HepG2 (cell line): ENCODE data around the gene RAB35. TPM values are rescaled to one million over a fixed set of nuclear protein-coding genes. Genes with fewer than 3 reads are reported as not detected.
A peak's percentile ranks its signal among the peaks of the same experiment; 100 is the strongest.

Source experiments
- FOSL1 ChIP-seq: sonication (generic); formaldehyde crosslinking; IDR thresholded peaks from 2 replicates; pipeline ENCODE4 v1.9.0; 2021; ENCODE audit warnings: missing genetic modification reagents, borderline replicate concordance
- KLF6 ChIP-seq: IDR thresholded peaks from 2 replicates; pipeline ENCODE4 v1.8.0; 2016; ENCODE audit warnings: missing biosample characterization, missing genetic modification reagents
- PCBP1 ChIP-seq: fragments of 200-400 bp; formaldehyde crosslinking; IDR thresholded peaks from 2 replicates; pipeline ENCODE4 v1.6.1; 2017; ENCODE audit warnings: mild to moderate bottlenecking, low read depth, low read length, borderline replicate concordance
- PHF20 ChIP-seq: sonication (generic); formaldehyde crosslinking; IDR thresholded peaks from 2 replicates; pipeline ENCODE4 v1.5.0; 2020; ENCODE audit warnings: mild to moderate bottlenecking, missing genetic modification reagents
- POGZ ChIP-seq: sonication (generic); formaldehyde crosslinking; IDR thresholded peaks from 2 replicates; pipeline ENCODE4 v1.4.0; 2020; ENCODE audit warnings: mild to moderate bottlenecking, missing genetic modification reagents
- POLR2AphosphoS2 ChIP-seq: IDR thresholded peaks from 2 replicates; pipeline ENCODE4 v1.6.1; 2011; ENCODE audit warnings: low read depth, low read length, improper control_type of control experiment
- SUZ12 ChIP-seq: fragments of 150-350 bp; IDR thresholded peaks from 2 replicates; pipeline ENCODE4 v1.6.1; 2014; ENCODE audit warnings: low read depth, low read length
- ZFY ChIP-seq: sonication (generic); formaldehyde crosslinking; IDR thresholded peaks from 2 replicates; pipeline ENCODE4 v1.4.0; 2020; ENCODE audit warnings: missing genetic modification reagents
- ZNF256 ChIP-seq: sonication (generic); formaldehyde crosslinking; conservative IDR thresholded peaks from 2 replicates; pipeline ENCODE4 v1.4.0; 2020; ENCODE audit warnings: missing genetic modification reagents
- ZNF510 ChIP-seq: sonication (generic); formaldehyde crosslinking; IDR thresholded peaks from 2 replicates; pipeline ENCODE4 v1.4.0; 2020; ENCODE audit warnings: low read depth, mild to moderate bottlenecking, missing genetic modification reagents
- ZNF780A ChIP-seq: sonication (generic); formaldehyde crosslinking; IDR thresholded peaks from 2 replicates; pipeline ENCODE4 v1.8.0; 2022; ENCODE audit warnings: mild to moderate bottlenecking, missing genetic modification reagents, moderate library complexity
- ZSCAN29 ChIP-seq: sonication (generic); formaldehyde crosslinking; conservative IDR thresholded peaks from 2 replicates; pipeline ENCODE4 v1.4.0; 2020; ENCODE audit warnings: mild to moderate bottlenecking, missing genetic modification reagents
- polyA plus RNA-seq, 8 experiments: library from polyadenylated mRNA; depleted of rRNA in 3 of 8; stranded (reverse) in 7 of 8; unstranded in 1 of 8; fragments of >200 nt; fragmentation: Illumina TruSeq in 4 of 8; extraction: Trizol in 4 of 8; gene quantifications; 2 replicates each; pipeline versions ENCODE4 v1.2.1 to v1.2.3, GENCODE V29; 2011 to 2016; ENCODE audit warnings: low read depth in 4 of 8, missing spikeins in 1 of 8, mixed read lengths in 1 of 8; ENCODE audit not compliant: insufficient read depth in 1 of 8
- total RNA-seq, 5 experiments: library from RNA; depleted of rRNA; stranded (reverse); fragments of >200 nt; fragmentation: Illumina TruSeq; extraction: Trizol; gene quantifications; 2 replicates each; pipeline ENCODE4 v1.2.3, GENCODE V29; 2016; ENCODE audit warnings: low read depth in 1 of 5
- TF ChIP-seq, protein P1 (sequence below): sonication (generic); formaldehyde crosslinking; IDR thresholded peaks from 2 replicates; pipeline ENCODE4 v1.9.0; 2021; ENCODE audit warnings: mild to moderate bottlenecking, missing genetic modification reagents
- TF ChIP-seq, protein P2 (sequence below): sonication (generic); formaldehyde crosslinking; IDR thresholded peaks from 2 replicates; pipeline ENCODE4 v1.4.0; 2020; ENCODE audit warnings: mild to moderate bottlenecking, missing genetic modification reagents
- TF ChIP-seq, protein P3 (sequence below): IDR thresholded peaks from 2 replicates; pipeline ENCODE4 v1.6.1; 2016; ENCODE audit warnings: low read depth, control low read depth
- TF ChIP-seq, protein P4 (sequence below): sonication (generic); formaldehyde crosslinking; IDR thresholded peaks from 2 replicates; pipeline ENCODE4 v1.5.0; 2020; ENCODE audit warnings: missing genetic modification reagents
- TF ChIP-seq, protein P5 (sequence below): IDR thresholded peaks from 2 replicates; pipeline ENCODE4 v1.6.1; 2016; ENCODE audit warnings: mild to moderate bottlenecking, missing biosample characterization, missing genetic modification reagents
- TF ChIP-seq, protein P6 (sequence below): sonication (generic); formaldehyde crosslinking; IDR thresholded peaks from 2 replicates; pipeline ENCODE4 v1.5.1; 2020; ENCODE audit warnings: mild to moderate bottlenecking, missing genetic modification reagents

Gene RAB35
- total and polyA plus RNA-seq, 2 of the 13 experiments (the other 11 are each of a cell fraction or from before 2014, with no cell fraction given), result 25.2 to 29.1 TPM

DNA sequence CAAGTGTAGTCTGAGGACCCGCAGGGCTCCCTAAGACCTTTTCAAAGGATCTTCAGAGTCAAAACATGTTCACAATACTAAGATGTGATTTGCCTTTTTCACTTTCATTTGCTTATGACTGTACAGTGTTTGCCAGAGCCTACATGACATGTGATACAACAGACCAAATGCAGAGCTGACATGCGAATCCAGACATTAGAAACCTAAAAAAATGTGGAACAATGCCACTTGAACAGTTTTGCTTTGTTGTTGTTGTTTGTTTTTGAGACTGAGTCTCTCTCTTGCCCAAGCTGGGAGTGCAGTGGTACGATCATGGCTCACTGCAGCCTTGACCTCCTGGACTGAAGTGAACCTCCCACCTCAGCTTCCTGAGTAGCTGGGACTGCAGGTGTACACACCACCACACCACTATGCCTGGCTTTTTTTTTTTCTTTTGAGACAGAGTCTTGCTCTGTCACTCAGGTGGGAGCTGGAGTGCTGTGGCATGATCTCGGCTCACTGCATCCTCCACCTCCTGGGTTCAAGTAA lies 5.3 kb upstream of the RAB35 start (continued):
- TF ChIP-seq SUZ12 (no peak), ZNF256 (CRISPR knock-in tag) (no peak), POLR2AphosphoS2 (no peak), KLF6 (CRISPR knock-in tag) (0 out of 2 replicates have a peak, but pooled peaks have one; percentile 27), ZFY (CRISPR knock-in tag) (no peak), POGZ (0 out of 2 replicates have a peak, but pooled peaks have one; percentile 28), PCBP1 (no peak), FOSL1 (no peak), ZNF780A (CRISPR knock-in tag) (no peak), ZSCAN29 (CRISPR knock-in tag) (no peak), PHF20 (CRISPR knock-in tag) (no peak), ZNF510 (no peak)
- TF ChIP-seq, protein P1, sequence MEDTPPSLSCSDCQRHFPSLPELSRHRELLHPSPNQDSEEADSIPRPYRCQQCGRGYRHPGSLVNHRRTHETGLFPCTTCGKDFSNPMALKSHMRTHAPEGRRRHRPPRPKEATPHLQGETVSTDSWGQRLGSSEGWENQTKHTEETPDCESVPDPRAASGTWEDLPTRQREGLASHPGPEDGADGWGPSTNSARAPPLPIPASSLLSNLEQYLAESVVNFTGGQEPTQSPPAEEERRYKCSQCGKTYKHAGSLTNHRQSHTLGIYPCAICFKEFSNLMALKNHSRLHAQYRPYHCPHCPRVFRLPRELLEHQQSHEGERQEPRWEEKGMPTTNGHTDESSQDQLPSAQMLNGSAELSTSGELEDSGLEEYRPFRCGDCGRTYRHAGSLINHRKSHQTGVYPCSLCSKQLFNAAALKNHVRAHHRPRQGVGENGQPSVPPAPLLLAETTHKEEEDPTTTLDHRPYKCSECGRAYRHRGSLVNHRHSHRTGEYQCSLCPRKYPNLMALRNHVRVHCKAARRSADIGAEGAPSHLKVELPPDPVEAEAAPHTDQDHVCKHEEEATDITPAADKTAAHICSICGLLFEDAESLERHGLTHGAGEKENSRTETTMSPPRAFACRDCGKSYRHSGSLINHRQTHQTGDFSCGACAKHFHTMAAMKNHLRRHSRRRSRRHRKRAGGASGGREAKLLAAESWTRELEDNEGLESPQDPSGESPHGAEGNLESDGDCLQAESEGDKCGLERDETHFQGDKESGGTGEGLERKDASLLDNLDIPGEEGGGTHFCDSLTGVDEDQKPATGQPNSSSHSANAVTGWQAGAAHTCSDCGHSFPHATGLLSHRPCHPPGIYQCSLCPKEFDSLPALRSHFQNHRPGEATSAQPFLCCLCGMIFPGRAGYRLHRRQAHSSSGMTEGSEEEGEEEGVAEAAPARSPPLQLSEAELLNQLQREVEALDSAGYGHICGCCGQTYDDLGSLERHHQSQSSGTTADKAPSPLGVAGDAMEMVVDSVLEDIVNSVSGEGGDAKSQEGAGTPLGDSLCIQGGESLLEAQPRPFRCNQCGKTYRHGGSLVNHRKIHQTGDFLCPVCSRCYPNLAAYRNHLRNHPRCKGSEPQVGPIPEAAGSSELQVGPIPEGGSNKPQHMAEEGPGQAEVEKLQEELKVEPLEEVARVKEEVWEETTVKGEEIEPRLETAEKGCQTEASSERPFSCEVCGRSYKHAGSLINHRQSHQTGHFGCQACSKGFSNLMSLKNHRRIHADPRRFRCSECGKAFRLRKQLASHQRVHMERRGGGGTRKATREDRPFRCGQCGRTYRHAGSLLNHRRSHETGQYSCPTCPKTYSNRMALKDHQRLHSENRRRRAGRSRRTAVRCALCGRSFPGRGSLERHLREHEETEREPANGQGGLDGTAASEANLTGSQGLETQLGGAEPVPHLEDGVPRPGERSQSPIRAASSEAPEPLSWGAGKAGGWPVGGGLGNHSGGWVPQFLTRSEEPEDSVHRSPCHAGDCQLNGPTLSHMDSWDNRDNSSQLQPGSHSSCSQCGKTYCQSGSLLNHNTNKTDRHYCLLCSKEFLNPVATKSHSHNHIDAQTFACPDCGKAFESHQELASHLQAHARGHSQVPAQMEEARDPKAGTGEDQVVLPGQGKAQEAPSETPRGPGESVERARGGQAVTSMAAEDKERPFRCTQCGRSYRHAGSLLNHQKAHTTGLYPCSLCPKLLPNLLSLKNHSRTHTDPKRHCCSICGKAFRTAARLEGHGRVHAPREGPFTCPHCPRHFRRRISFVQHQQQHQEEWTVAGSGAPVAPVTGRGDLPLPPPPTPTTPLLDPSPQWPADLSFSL (CRISPR knock-in tag), result no peak
- TF ChIP-seq, protein P2, sequence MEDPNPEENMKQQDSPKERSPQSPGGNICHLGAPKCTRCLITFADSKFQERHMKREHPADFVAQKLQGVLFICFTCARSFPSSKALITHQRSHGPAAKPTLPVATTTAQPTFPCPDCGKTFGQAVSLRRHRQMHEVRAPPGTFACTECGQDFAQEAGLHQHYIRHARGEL (CRISPR knock-in tag), result no peak
- TF ChIP-seq, protein P3, sequence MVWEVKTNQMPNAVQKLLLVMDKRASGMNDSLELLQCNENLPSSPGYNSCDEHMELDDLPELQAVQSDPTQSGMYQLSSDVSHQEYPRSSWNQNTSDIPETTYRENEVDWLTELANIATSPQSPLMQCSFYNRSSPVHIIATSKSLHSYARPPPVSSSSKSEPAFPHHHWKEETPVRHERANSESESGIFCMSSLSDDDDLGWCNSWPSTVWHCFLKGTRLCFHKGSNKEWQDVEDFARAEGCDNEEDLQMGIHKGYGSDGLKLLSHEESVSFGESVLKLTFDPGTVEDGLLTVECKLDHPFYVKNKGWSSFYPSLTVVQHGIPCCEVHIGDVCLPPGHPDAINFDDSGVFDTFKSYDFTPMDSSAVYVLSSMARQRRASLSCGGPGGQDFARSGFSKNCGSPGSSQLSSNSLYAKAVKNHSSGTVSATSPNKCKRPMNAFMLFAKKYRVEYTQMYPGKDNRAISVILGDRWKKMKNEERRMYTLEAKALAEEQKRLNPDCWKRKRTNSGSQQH (CRISPR knock-in tag), result no peak
- TF ChIP-seq, protein P4, sequence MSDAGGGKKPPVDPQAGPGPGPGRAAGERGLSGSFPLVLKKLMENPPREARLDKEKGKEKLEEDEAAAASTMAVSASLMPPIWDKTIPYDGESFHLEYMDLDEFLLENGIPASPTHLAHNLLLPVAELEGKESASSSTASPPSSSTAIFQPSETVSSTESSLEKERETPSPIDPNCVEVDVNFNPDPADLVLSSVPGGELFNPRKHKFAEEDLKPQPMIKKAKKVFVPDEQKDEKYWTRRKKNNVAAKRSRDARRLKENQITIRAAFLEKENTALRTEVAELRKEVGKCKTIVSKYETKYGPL (CRISPR knock-in tag), result no peak
- TF ChIP-seq, protein P5, sequence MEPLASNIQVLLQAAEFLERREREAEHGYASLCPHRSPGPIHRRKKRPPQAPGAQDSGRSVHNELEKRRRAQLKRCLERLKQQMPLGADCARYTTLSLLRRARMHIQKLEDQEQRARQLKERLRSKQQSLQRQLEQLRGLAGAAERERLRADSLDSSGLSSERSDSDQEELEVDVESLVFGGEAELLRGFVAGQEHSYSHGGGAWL (CRISPR knock-in tag), result no peak
- TF ChIP-seq, protein P6, sequence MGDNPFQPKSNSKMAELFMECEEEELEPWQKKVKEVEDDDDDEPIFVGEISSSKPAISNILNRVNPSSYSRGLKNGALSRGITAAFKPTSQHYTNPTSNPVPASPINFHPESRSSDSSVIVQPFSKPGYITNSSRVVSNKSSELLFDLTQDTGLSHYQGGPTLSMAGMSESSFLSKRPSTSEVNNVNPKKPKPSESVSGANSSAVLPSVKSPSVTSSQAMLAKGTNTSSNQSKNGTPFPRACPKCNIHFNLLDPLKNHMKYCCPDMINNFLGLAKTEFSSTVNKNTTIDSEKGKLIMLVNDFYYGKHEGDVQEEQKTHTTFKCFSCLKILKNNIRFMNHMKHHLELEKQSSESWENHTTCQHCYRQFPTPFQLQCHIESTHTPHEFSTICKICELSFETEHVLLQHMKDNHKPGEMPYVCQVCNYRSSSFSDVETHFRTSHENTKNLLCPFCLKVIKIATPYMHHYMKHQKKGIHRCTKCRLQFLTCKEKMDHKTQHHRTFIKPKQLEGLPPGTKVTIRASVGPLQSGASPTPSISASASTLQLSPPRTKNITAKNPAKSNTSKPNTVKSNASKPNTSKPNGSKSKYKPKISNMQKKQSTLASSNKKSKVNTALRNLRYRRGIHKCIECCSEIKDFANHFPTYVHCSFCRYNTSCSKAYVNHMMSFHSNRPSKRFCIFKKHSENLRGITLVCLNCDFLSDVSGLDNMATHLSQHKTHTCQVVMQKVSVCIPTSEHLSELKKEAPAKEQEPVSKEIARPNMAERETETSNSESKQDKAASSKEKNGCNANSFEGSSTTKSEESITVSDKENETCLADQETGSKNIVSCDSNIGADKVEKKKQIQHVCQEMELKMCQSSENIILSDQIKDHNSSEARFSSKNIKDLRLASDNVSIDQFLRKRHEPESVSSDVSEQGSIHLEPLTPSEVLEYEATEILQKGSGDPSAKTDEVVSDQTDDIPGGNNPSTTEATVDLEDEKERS (CRISPR knock-in tag), result no peak
